ENCODE results near the gene TMEM158. TPM values are rescaled to one million over a fixed set of nuclear protein-coding genes. Genes with fewer than 3 reads are reported as not detected.

The TMEM158 gene
- total and polyA plus RNA-seq, 2 of the 8 experiments (the other 6 are each of a cell fraction or from before 2014, with no cell fraction given), result 6.8 to 30.3 TPM

DNA sequence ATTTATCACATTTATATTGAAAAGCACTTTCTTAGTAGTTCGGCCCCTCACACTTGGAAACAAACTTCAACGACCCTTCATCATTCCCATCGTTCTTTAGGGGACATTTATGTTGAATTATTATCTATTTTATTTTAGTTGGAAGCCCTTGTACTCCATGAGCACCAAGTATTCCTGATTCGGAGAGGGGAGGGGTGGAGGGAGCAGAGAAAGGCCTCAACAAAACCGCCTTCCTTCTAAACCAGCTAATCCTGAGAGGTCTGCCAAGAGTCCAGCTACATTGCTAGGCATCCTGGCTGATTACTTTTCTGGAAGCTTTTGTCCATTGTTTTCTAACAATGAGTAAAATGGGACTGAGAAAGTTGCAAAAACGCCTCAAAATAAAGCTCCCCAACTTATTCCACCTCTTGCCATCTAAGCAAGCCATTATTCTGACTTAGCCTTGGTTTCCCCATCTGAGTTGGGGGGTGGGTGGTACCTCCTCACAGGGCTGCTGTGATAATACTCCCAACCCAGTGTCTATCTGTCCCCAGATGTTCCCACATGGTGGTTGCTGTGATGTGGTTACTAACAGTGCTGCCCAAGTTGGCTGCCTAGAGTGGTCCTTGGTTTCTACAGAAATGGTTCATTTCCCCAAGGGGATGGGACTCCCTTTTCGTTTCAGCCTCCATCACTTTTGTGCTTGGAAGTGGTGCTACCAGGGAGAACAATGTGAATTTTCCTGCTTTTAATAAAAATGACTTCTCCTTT is 1.2 kb upstream of the TMEM158 start (continued):
- TF ChIP-seq, protein P1, sequence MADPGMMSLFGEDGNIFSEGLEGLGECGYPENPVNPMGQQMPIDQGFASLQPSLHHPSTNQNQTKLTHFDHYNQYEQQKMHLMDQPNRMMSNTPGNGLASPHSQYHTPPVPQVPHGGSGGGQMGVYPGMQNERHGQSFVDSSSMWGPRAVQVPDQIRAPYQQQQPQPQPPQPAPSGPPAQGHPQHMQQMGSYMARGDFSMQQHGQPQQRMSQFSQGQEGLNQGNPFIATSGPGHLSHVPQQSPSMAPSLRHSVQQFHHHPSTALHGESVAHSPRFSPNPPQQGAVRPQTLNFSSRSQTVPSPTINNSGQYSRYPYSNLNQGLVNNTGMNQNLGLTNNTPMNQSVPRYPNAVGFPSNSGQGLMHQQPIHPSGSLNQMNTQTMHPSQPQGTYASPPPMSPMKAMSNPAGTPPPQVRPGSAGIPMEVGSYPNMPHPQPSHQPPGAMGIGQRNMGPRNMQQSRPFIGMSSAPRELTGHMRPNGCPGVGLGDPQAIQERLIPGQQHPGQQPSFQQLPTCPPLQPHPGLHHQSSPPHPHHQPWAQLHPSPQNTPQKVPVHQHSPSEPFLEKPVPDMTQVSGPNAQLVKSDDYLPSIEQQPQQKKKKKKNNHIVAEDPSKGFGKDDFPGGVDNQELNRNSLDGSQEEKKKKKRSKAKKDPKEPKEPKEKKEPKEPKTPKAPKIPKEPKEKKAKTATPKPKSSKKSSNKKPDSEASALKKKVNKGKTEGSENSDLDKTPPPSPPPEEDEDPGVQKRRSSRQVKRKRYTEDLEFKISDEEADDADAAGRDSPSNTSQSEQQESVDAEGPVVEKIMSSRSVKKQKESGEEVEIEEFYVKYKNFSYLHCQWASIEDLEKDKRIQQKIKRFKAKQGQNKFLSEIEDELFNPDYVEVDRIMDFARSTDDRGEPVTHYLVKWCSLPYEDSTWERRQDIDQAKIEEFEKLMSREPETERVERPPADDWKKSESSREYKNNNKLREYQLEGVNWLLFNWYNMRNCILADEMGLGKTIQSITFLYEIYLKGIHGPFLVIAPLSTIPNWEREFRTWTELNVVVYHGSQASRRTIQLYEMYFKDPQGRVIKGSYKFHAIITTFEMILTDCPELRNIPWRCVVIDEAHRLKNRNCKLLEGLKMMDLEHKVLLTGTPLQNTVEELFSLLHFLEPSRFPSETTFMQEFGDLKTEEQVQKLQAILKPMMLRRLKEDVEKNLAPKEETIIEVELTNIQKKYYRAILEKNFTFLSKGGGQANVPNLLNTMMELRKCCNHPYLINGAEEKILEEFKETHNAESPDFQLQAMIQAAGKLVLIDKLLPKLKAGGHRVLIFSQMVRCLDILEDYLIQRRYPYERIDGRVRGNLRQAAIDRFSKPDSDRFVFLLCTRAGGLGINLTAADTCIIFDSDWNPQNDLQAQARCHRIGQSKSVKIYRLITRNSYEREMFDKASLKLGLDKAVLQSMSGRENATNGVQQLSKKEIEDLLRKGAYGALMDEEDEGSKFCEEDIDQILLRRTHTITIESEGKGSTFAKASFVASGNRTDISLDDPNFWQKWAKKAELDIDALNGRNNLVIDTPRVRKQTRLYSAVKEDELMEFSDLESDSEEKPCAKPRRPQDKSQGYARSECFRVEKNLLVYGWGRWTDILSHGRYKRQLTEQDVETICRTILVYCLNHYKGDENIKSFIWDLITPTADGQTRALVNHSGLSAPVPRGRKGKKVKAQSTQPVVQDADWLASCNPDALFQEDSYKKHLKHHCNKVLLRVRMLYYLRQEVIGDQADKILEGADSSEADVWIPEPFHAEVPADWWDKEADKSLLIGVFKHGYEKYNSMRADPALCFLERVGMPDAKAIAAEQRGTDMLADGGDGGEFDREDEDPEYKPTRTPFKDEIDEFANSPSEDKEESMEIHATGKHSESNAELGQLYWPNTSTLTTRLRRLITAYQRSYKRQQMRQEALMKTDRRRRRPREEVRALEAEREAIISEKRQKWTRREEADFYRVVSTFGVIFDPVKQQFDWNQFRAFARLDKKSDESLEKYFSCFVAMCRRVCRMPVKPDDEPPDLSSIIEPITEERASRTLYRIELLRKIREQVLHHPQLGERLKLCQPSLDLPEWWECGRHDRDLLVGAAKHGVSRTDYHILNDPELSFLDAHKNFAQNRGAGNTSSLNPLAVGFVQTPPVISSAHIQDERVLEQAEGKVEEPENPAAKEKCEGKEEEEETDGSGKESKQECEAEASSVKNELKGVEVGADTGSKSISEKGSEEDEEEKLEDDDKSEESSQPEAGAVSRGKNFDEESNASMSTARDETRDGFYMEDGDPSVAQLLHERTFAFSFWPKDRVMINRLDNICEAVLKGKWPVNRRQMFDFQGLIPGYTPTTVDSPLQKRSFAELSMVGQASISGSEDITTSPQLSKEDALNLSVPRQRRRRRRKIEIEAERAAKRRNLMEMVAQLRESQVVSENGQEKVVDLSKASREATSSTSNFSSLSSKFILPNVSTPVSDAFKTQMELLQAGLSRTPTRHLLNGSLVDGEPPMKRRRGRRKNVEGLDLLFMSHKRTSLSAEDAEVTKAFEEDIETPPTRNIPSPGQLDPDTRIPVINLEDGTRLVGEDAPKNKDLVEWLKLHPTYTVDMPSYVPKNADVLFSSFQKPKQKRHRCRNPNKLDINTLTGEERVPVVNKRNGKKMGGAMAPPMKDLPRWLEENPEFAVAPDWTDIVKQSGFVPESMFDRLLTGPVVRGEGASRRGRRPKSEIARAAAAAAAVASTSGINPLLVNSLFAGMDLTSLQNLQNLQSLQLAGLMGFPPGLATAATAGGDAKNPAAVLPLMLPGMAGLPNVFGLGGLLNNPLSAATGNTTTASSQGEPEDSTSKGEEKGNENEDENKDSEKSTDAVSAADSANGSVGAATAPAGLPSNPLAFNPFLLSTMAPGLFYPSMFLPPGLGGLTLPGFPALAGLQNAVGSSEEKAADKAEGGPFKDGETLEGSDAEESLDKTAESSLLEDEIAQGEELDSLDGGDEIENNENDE (IDR thresholded peaks at IDR 0.05; ENCODE audit: insufficient replicate concordance, low read length), result no peak
- TF ChIP-seq SIX5 (IDR thresholded peaks at IDR 0.05; ENCODE audit: low read depth, low read length) (no peak), PHF8 (conservative IDR thresholded peaks at IDR 0.05; ENCODE audit: low read depth, low read length) (no peak), KDM1A (IDR thresholded peaks at IDR 0.05; ENCODE audit: borderline replicate concordance, low read length) (no peak), HDAC6 (IDR thresholded peaks at IDR 0.05; ENCODE audit: low read depth, low read length) (no peak), RXRA (IDR thresholded peaks at IDR 0.05; ENCODE audit: insufficient read depth, low read depth, low read length) (no peak), TCF12 (IDR thresholded peaks at IDR 0.05; ENCODE audit: low read depth, low read length) (no peak), SIN3A (conservative IDR thresholded peaks at IDR 0.05 in 1 of 2, IDR thresholded peaks at IDR 0.05 in 1 of 2; ENCODE audit: low read depth in 1 of 2, low read length in 2 of 2) (no peak), SAP30 (IDR thresholded peaks at IDR 0.05; ENCODE audit: insufficient read depth, insufficient replicate concordance, low read length) (no peak), EGR1 (IDR thresholded peaks at IDR 0.05; ENCODE audit: borderline replicate concordance, low read depth, low read length) (no peak)

All from H1 (cell line).